ENCODE results near the gene MRPL50. TPM values are rescaled to one million over a fixed set of nuclear protein-coding genes. Genes with fewer than 3 reads are reported as not detected.

The MRPL50 gene
- 10 to 100 TPM; 20.3 to 29.2 (median 25.3) TPM for polyA plus RNA-seq (ENCODE audit: insufficient read length in 4 of 4)

- peak; percentile 92 to 99 (median 94) for DNase-seq (ENCODE audit: low read depth in 4 of 4, low spot score in 2 of 4)
Measured at GRCh38 chr9:101398068-101398929, at the start of gene MRPL50, which contains the start of gene ZNF189. Gene MRPL50, minus strand, starts transcription at chr9:101398618. Its CDS starts 26 bp downstream, at chr9:101398592. Gene ZNF189, plus strand, starts transcription at chr9:101398851. Its CDS starts 306 bp downstream, at chr9:101399157.

- DNase-seq (ENCODE audit: low read depth in 4 of 4, low spot score in 2 of 4), result no peak
Measured at GRCh38 chr9:101446732-101447131, 48.3 kb upstream of the MRPL50 start.

- no peak for DNase-seq (ENCODE audit: low read depth in 4 of 4, low spot score in 2 of 4)
Measured at GRCh38 chr9:101445353-101446029, 47.1 kb upstream of the MRPL50 start.

- no peak for DNase-seq (ENCODE audit: low read depth in 4 of 4, low spot score in 2 of 4)
Measured at GRCh38 chr9:101443364-101443771, 45.0 kb upstream of the MRPL50 start.

- no peak for DNase-seq (ENCODE audit: low read depth in 4 of 4, low spot score in 2 of 4)
Measured at GRCh38 chr9:101442736-101443135, 44.3 kb upstream of the MRPL50 start.

- DNase-seq (ENCODE audit: low read depth in 4 of 4, low spot score in 2 of 4), result no peak
Measured at GRCh38 chr9:101442318-101442717, 43.9 kb upstream of the MRPL50 start.

GRCh38 chr9:101440714-101441230 lies 42.4 kb upstream of the MRPL50 start:
- DNase-seq (ENCODE audit: low read depth in 4 of 4, low spot score in 2 of 4), result no peak

- no peak for DNase-seq (ENCODE audit: low read depth in 4 of 4, low spot score in 2 of 4)
Measured at GRCh38 chr9:101438523-101438922, 40.1 kb upstream of the MRPL50 start.

GRCh38 chr9:101437806-101438232 lies 39.4 kb upstream of the MRPL50 start:
- no peak for DNase-seq (ENCODE audit: low read depth in 4 of 4, low spot score in 2 of 4)

- DNase-seq (ENCODE audit: low read depth in 4 of 4, low spot score in 2 of 4), result no peak
Measured at GRCh38 chr9:101435601-101436079, 37.2 kb upstream of the MRPL50 start, which contains the start of gene ALDOB. Gene ALDOB, minus strand, starts transcription at chr9:101435774. Its CDS starts 4,887 bp downstream, at chr9:101430887.

GRCh38 chr9:101434998-101435397 lies 36.6 kb upstream of the MRPL50 start:
- no peak for DNase-seq (ENCODE audit: low read depth in 4 of 4, low spot score in 2 of 4)

GRCh38 chr9:101433229-101433628 lies 34.8 kb upstream of the MRPL50 start:
- DNase-seq (ENCODE audit: low read depth in 4 of 4, low spot score in 2 of 4), result no peak

GRCh38 chr9:101432740-101433139 lies 34.3 kb upstream of the MRPL50 start:
- DNase-seq (ENCODE audit: low read depth in 4 of 4, low spot score in 2 of 4), result no peak

GRCh38 chr9:101432171-101432570 lies 33.8 kb upstream of the MRPL50 start:
- no peak for DNase-seq (ENCODE audit: low read depth in 4 of 4, low spot score in 2 of 4)

- no peak for DNase-seq (ENCODE audit: low read depth in 4 of 4, low spot score in 2 of 4)
Measured at GRCh38 chr9:101429736-101430135, 31.3 kb upstream of the MRPL50 start.

- DNase-seq (ENCODE audit: low read depth in 4 of 4, low spot score in 2 of 4), result no peak
Measured at GRCh38 chr9:101428909-101429308, 30.5 kb upstream of the MRPL50 start.

GRCh38 chr9:101427957-101428655 lies 29.7 kb upstream of the MRPL50 start:
- no peak for DNase-seq (ENCODE audit: low read depth in 4 of 4, low spot score in 2 of 4)

GRCh38 chr9:101427358-101427757 lies 28.9 kb upstream of the MRPL50 start:
- no peak for DNase-seq (ENCODE audit: low read depth in 4 of 4, low spot score in 2 of 4)

- no peak for DNase-seq (ENCODE audit: low read depth in 4 of 4, low spot score in 2 of 4)
Measured at GRCh38 chr9:101421653-101422065, 23.2 kb upstream of the MRPL50 start.

GRCh38 chr9:101419863-101420262 lies 21.4 kb upstream of the MRPL50 start:
- DNase-seq (ENCODE audit: low read depth in 4 of 4, low spot score in 2 of 4), result no peak
